Subcutaneous abdominal adipose tissue (tissue), 5 donors: ENCODE data around the gene CUBN.
A peak's percentile ranks its signal among the peaks of the same experiment; 100 is the strongest.

Experiments
- H3K27ac ChIP-seq: one replicate; pipeline ENCODE4 v1.7.0; 2013; ENCODE audit warnings: low read depth, mild to moderate bottlenecking, inconsistent platforms, low read length, moderate library complexity
- H3K27me3 ChIP-seq, 5 donors: one replicate each; pipeline ENCODE4 v1.7.0; 2013; ENCODE audit warnings: low read length in 5 of 5, inconsistent platforms in 1 of 5; ENCODE audit not compliant: control insufficient read depth in 5 of 5, insufficient read depth in 4 of 5
- H3K36me3 ChIP-seq, 5 donors: one replicate each; pipeline ENCODE4 v1.7.0; 2013; ENCODE audit warnings: low read length in 5 of 5; ENCODE audit not compliant: control insufficient read depth in 5 of 5, insufficient read depth in 5 of 5
- H3K4me1 ChIP-seq, 5 donors: one replicate each; pipeline ENCODE4 v1.7.0; 2013; ENCODE audit warnings: low read length in 5 of 5, mild to moderate bottlenecking in 3 of 5, moderate library complexity in 1 of 5; ENCODE audit not compliant: control insufficient read depth in 5 of 5, insufficient read depth in 5 of 5
- H3K4me3 ChIP-seq, 5 donors: one replicate each; pipeline ENCODE4 v1.7.0; 2013; ENCODE audit warnings: low read length in 5 of 5, low read depth in 1 of 5
- H3K9ac ChIP-seq, 5 donors: one replicate each; pipeline ENCODE4 v1.7.0; 2013; ENCODE audit warnings: low read length in 5 of 5, mild to moderate bottlenecking in 4 of 5, moderate library complexity in 3 of 5
- H3K9me3 ChIP-seq, 5 donors: one replicate each; pipeline ENCODE4 v1.7.0; 2013; ENCODE audit warnings: low read length in 5 of 5; ENCODE audit not compliant: control insufficient read depth in 5 of 5
- donor health status: healthy.
- donor health status: healthy.
- donor health status: healthy.
- donor health status: healthy.
- donor health status: healthy.

CUBN gene

GRCh38 chr10:17065273-17065672, 64.3 kb downstream of the CUBN start:
- H3K27me3 ChIP-seq: no peaks in the 10 kb centered on the region
- peaks cover 2 to 13% (median 5%) of the 10 kb centered on the region in 5 donors for H3K4me1 ChIP-seq
- H3K9ac ChIP-seq: no peak overlapping the region
- no peak overlapping the region for H3K4me3 ChIP-seq
- H3K9me3 ChIP-seq: no peaks in the 10 kb centered on the region
- H3K36me3 ChIP-seq: no peaks in the 10 kb centered on the region
- H3K27ac ChIP-seq: no peak overlapping the region

GRCh38 chr10:17064435-17064834, 65.2 kb downstream of the CUBN start:
- no peak overlapping the region for H3K9ac ChIP-seq
- H3K36me3 ChIP-seq: no peaks in the 10 kb centered on the region
- peaks cover 2 to 13% (median 5%) of the 10 kb centered on the region in 5 donors for H3K4me1 ChIP-seq
- H3K9me3 ChIP-seq: no peaks in the 10 kb centered on the region
- no peaks in the 10 kb centered on the region for H3K27me3 ChIP-seq
- no peak overlapping the region for H3K27ac ChIP-seq
- H3K4me3 ChIP-seq: no peak overlapping the region

- H3K4me3 ChIP-seq: no peak overlapping the region
- no peaks in the 10 kb centered on the region for H3K9me3 ChIP-seq
- H3K4me1 ChIP-seq: peaks cover 2 to 13% (median 5%) of the 10 kb centered on the region in 5 donors
- H3K36me3 ChIP-seq: no peaks in the 10 kb centered on the region
- peak overlapping the region; percentile 66 for H3K27ac ChIP-seq
- no peaks in the 10 kb centered on the region for H3K27me3 ChIP-seq
- no peak overlapping the region for H3K9ac ChIP-seq
Measured at GRCh38 chr10:17062955-17063484, 66.6 kb downstream of the CUBN start.

- peaks cover 2 to 13% (median 5%) of the 10 kb centered on the region in 5 donors for H3K4me1 ChIP-seq
- H3K9ac ChIP-seq: no peak overlapping the region
- no peaks in the 10 kb centered on the region for H3K36me3 ChIP-seq
- peak overlapping the region; percentile 66 for H3K27ac ChIP-seq
- H3K4me3 ChIP-seq: peak overlapping the region in 1 of 5 donors; percentile 3
- H3K9me3 ChIP-seq: no peaks in the 10 kb centered on the region
- H3K27me3 ChIP-seq: no peaks in the 10 kb centered on the region
Measured at GRCh38 chr10:17062493-17062892, 67.1 kb downstream of the CUBN start.

GRCh38 chr10:17062009-17062408, 67.6 kb downstream of the CUBN start:
- H3K4me3 ChIP-seq: no peak overlapping the region
- H3K27ac ChIP-seq: peak overlapping the region; percentile 66
- H3K9ac ChIP-seq: no peak overlapping the region

GRCh38 chr10:17061418-17061817, 68.2 kb downstream of the CUBN start:
- no peaks in the 10 kb centered on the region for H3K27me3 ChIP-seq
- H3K9me3 ChIP-seq: no peaks in the 10 kb centered on the region

More at GRCh38 chr10:17062009-17062408, 67.6 kb downstream of the CUBN start:
- Histone ChIP-seq H3K36me3 (no peaks in the 10 kb centered on the region), H3K27me3 (no peaks in the 10 kb centered on the region), H3K4me1 (peaks cover 2 to 13% (median 5%) of the 10 kb centered on the region in 5 donors), H3K9me3 (no peaks in the 10 kb centered on the region)

GRCh38 chr10:17060289-17060688, 69.3 kb downstream of the CUBN start:
- Histone ChIP-seq H3K36me3 (no peaks in the 10 kb centered on the region), H3K27me3 (no peaks in the 10 kb centered on the region), H3K9ac (no peak overlapping the region), H3K27ac (no peak overlapping the region), H3K4me3 (no peak overlapping the region), H3K9me3 (no peaks in the 10 kb centered on the region), H3K4me1 (peaks cover 2 to 13% (median 5%) of the 10 kb centered on the region in 5 donors)

More at GRCh38 chr10:17061418-17061817, 68.2 kb downstream of the CUBN start:
- Histone ChIP-seq H3K36me3 (no peaks in the 10 kb centered on the region), H3K9ac (no peak overlapping the region), H3K27ac (no peak overlapping the region), H3K4me3 (no peak overlapping the region), H3K4me1 (peaks cover 2 to 13% (median 5%) of the 10 kb centered on the region in 5 donors)

GRCh38 chr10:17059197-17059688, 70.4 kb downstream of the CUBN start:
- Histone ChIP-seq H3K4me1 (peaks cover 2 to 13% (median 5%) of the 10 kb centered on the region in 5 donors), H3K9ac (no peak overlapping the region), H3K9me3 (no peaks in the 10 kb centered on the region), H3K4me3 (no peak overlapping the region), H3K36me3 (no peaks in the 10 kb centered on the region), H3K27me3 (no peaks in the 10 kb centered on the region), H3K27ac (no peak overlapping the region)

GRCh38 chr10:17058093-17058492, 71.5 kb downstream of the CUBN start:
- no peak overlapping the region for H3K9ac ChIP-seq
- no peak overlapping the region for H3K27ac ChIP-seq
- no peaks in the 10 kb centered on the region for H3K27me3 ChIP-seq
- H3K36me3 ChIP-seq: no peaks in the 10 kb centered on the region
- H3K9me3 ChIP-seq: no peaks in the 10 kb centered on the region
- H3K4me3 ChIP-seq: no peak overlapping the region
- H3K4me1 ChIP-seq: peaks cover 2 to 8% (median 5%) of the 10 kb centered on the region in 5 donors

- Histone ChIP-seq H3K9ac (no peak overlapping the region), H3K27ac (no peak overlapping the region), H3K27me3 (no peaks in the 10 kb centered on the region), H3K36me3 (no peaks in the 10 kb centered on the region), H3K4me3 (no peak overlapping the region), H3K4me1 (no peaks in the 10 kb centered on the region), H3K9me3 (peaks cover 0 to 2% (median 0%) of the 10 kb centered on the region in 5 donors)
Measured at GRCh38 chr10:17056781-17057428, 72.7 kb downstream of the CUBN start.
